Measurements from ENCODE around the gene NDUFS1. TPM values are rescaled to one million over a fixed set of nuclear protein-coding genes. Genes with fewer than 3 reads are reported as not detected.
"Not testable (repeated sequence)": the region's sequence is repeated elsewhere in the genome, so short reads cannot be mapped to it uniquely, and the experiment has no call there.

The NDUFS1 gene
- total and polyA plus RNA-seq, 2 experiments from 2014 or later, result 86.8 to 145 TPM

DNA sequence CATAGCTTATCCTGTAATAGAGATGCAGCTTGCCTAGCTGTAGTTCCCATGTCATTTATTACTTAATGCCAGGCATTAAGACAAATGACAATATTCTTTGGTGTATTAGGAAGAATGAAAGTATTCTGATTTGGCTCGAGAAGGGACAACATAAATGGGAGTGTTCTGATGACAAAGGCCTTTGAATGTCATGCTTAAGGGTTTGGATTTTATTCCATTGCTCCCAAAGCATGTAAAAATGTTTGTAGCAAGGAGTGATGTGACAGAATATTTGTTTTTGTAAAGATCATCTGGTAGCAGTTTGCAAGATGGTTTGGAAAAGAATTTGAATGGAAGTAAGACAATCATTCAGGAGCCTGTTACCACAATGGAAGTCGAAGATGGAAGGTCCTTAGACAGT lies 30.9 kb upstream of the NDUFS1 start:
- H3K9me3 ChIP-seq (ENCODE audit: low read depth), result no peaks in the 10 kb centered on the region
- no peak overlapping the region for H3K4me3 ChIP-seq
- no peaks in the 10 kb centered on the region for H3K4me1 ChIP-seq (ENCODE audit: low read depth)
- no peaks in the 10 kb centered on the region for H3K36me3 ChIP-seq
- no peaks in the 10 kb centered on the region for H3K27me3 ChIP-seq
- DNase-seq (ENCODE audit: low read depth in 1 of 2, low spot score in 1 of 2), result no peak
- no peak overlapping the region for H3K27ac ChIP-seq
- no peak for TF ChIP-seq CTCF (IDR thresholded peaks at IDR 0.05; ENCODE audit: low read depth, low read length)

GRCh38 chr2:206189691-206190090 lies 30.4 kb upstream of the NDUFS1 start:
- no peak for TF ChIP-seq CTCF (IDR thresholded peaks at IDR 0.05; ENCODE audit: low read depth, low read length)
- H3K4me1 ChIP-seq (ENCODE audit: low read depth), result no peaks in the 10 kb centered on the region

DNA sequence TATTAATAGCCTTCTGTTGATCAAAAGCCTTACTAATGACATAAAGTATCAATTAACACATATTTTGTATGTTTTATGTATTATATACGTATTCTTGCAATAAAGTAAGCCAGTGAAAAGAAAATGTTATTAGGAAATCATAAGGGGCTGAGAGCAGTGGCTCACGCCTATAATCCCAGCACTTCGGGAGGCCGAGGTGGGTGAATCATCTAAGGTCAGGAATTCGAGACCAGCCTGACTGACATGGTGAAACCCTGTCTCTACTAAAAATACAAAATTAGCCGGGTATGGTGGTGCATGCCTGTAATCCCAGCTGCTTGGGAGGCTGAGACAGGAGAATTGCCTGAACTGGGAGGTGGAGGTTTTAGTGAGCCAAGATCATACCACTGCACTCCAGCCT lies 22.3 kb upstream of the NDUFS1 start:
- not testable (repeated sequence) for H3K27ac ChIP-seq; H3K27me3 ChIP-seq; H3K4me3 ChIP-seq; H3K4me1 ChIP-seq (ENCODE audit: low read depth); H3K9me3 ChIP-seq (ENCODE audit: low read depth); H3K36me3 ChIP-seq; DNase-seq (ENCODE audit: low read depth in 1 of 2, low spot score in 1 of 2)

More at GRCh38 chr2:206189691-206190090, 30.4 kb upstream of the NDUFS1 start:
- no peak overlapping the region for H3K4me3 ChIP-seq
- H3K9me3 ChIP-seq (ENCODE audit: low read depth), result no peaks in the 10 kb centered on the region
- H3K36me3 ChIP-seq, result no peaks in the 10 kb centered on the region
- no peak for DNase-seq (ENCODE audit: low read depth in 1 of 2, low spot score in 1 of 2)
- H3K27me3 ChIP-seq, result no peaks in the 10 kb centered on the region
- H3K27ac ChIP-seq, result no peak overlapping the region

- H3K4me1 ChIP-seq (ENCODE audit: low read depth), result no peaks in the 10 kb centered on the region
- H3K27ac ChIP-seq, result no peak overlapping the region
- H3K4me3 ChIP-seq, result no peak overlapping the region
- no peaks in the 10 kb centered on the region for H3K27me3 ChIP-seq
- no peak for DNase-seq (ENCODE audit: low read depth in 1 of 2, low spot score in 1 of 2)
- TF ChIP-seq CTCF (IDR thresholded peaks at IDR 0.05; ENCODE audit: low read depth, low read length), result no peak
- H3K9me3 ChIP-seq (ENCODE audit: low read depth), result no peaks in the 10 kb centered on the region
- no peaks in the 10 kb centered on the region for H3K36me3 ChIP-seq
Measured at GRCh38 chr2:206176901-206177300, 17.7 kb upstream of the NDUFS1 start.

- peak in 1 of 2 donors; percentile 22 for DNase-seq (ENCODE audit: low read depth in 1 of 2, low spot score in 1 of 2)
- no peak overlapping the region for H3K27ac ChIP-seq
- H3K9me3 ChIP-seq (ENCODE audit: low read depth), result no peaks in the 10 kb centered on the region
- no peaks in the 10 kb centered on the region for H3K4me1 ChIP-seq (ENCODE audit: low read depth)
- H3K4me3 ChIP-seq, result no peak overlapping the region
- no peak for TF ChIP-seq CTCF (IDR thresholded peaks at IDR 0.05; ENCODE audit: low read depth, low read length)
- no peaks in the 10 kb centered on the region for H3K36me3 ChIP-seq
- H3K27me3 ChIP-seq, result no peaks in the 10 kb centered on the region
Measured at GRCh38 chr2:206176121-206176520, 16.9 kb upstream of the NDUFS1 start.

DNA sequence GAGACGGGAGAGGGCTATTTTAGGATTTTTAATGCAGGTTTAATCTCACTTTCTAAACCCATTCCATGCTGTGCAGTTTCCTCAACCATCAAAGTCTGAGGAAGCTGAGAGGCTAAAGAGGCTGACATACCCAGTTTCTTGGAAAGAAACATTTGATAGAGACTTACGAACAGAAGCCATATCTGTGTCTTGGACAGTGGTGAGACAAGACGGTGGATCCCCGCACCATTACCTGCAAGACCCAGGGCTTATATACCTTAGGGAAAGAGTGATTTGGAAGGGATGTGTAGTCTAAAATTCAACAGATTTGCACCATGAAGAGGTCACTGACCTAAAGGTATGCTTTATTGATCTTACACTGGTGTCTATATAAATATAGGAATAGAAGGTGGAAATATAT lies 13.9 kb upstream of the NDUFS1 start:
- H3K27ac ChIP-seq, result no peak overlapping the region
- no peaks in the 10 kb centered on the region for H3K36me3 ChIP-seq
- no peaks in the 10 kb centered on the region for H3K4me1 ChIP-seq (ENCODE audit: low read depth)
- no peaks in the 10 kb centered on the region for H3K9me3 ChIP-seq (ENCODE audit: low read depth)
- no peak for DNase-seq (ENCODE audit: low read depth in 1 of 2, low spot score in 1 of 2)
- no peak for TF ChIP-seq CTCF (IDR thresholded peaks at IDR 0.05; ENCODE audit: low read depth, low read length)
- H3K4me3 ChIP-seq, result no peak overlapping the region
- no peaks in the 10 kb centered on the region for H3K27me3 ChIP-seq

- H3K27ac ChIP-seq; H3K36me3 ChIP-seq; H3K4me3 ChIP-seq; H3K9me3 ChIP-seq (ENCODE audit: low read depth); H3K27me3 ChIP-seq; DNase-seq (ENCODE audit: low read depth in 1 of 2, low spot score in 1 of 2); H3K4me1 ChIP-seq (ENCODE audit: low read depth): not testable (repeated sequence)
Measured at GRCh38 chr2:206171624-206172397, 12.6 kb upstream of the NDUFS1 start.

GRCh38 chr2:206168230-206168629 lies 9.0 kb upstream of the NDUFS1 start:
- not testable (repeated sequence) for H3K9me3 ChIP-seq (ENCODE audit: low read depth); DNase-seq (ENCODE audit: low read depth in 1 of 2, low spot score in 1 of 2); H3K27ac ChIP-seq; H3K27me3 ChIP-seq; H3K4me3 ChIP-seq; H3K36me3 ChIP-seq; H3K4me1 ChIP-seq (ENCODE audit: low read depth)

All from cardiac muscle cell (in vitro differentiated cells and primary cell).